SK-N-SH treated with all-trans-retinoic acid at 6 μM for 48 hours (cell line): ENCODE data around the gene LHB.
"Not testable (repeated sequence)": the region's sequence is repeated elsewhere in the genome, so short reads cannot be mapped to it uniquely, and the experiment has no call there.

Experiments
- ARNTL ChIP-seq: fragments of 450-650 bp; formaldehyde crosslinking; IDR thresholded peaks from 2 replicates; pipeline ENCODE4 v1.5.0; 2020; ENCODE audit warnings: low read depth, mild to moderate bottlenecking, moderate library complexity, borderline replicate concordance
- PATZ1 ChIP-seq: fragments of 250-450 bp; sonication (Bioruptor Pico); IDR thresholded peaks from 2 replicates; pipeline ENCODE4 v1.8.0; 2020; ENCODE audit warnings: mild to moderate bottlenecking, moderate library complexity, borderline replicate concordance
- PPARA ChIP-seq: fragments of 250-450 bp; sonication (Bioruptor Pico); IDR thresholded peaks from 2 replicates; pipeline ENCODE4 v1.5.0; 2020; ENCODE audit warnings: mild to moderate bottlenecking, borderline replicate concordance
- SNAI2 ChIP-seq: fragments of 250-450 bp; sonication (Bioruptor Pico); IDR thresholded peaks from 2 replicates; pipeline ENCODE4 v1.5.0; 2020; ENCODE audit warnings: mild to moderate bottlenecking, moderate library complexity
- ZFP30 ChIP-seq: fragments of 450-650 bp; formaldehyde crosslinking; IDR thresholded peaks from 2 replicates; pipeline ENCODE4 v1.5.0; 2022; ENCODE audit warnings: mild to moderate bottlenecking, moderate library complexity

- TF ChIP-seq SNAI2 (CRISPR knock-in tag); ZFP30 (CRISPR knock-in tag); PATZ1; ARNTL (CRISPR knock-in tag); PPARA (CRISPR knock-in tag): not testable (repeated sequence)
Observed at GRCh38 chr19:49043548-49043947, 26.7 kb upstream of the LHB start, which contains the start of gene CGB5.
